DMS79 treated with DMSO at 0.1 percent for 48 hours (cell line): ENCODE data around the gene GNA14.
"Not testable (repeated sequence)": the region's sequence is repeated elsewhere in the genome, so short reads cannot be mapped to it uniquely, and the experiment has no call there.

ENCODE experiments used
- DNase-seq: peaks from one replicate; lab custom pipeline; 2025; lab: John Stamatoyannopoulos, UW

Gene GNA14

GRCh38 chr9:77489405-77490163 is 158.5 kb downstream of the GNA14 start:
- DNase-seq = not testable (repeated sequence)

- no peak for DNase-seq
These were observed 159.5 kb downstream of the GNA14 start for GRCh38 chr9:77488439-77489126.

- no peak for DNase-seq
These were observed 161.2 kb downstream of the GNA14 start for GRCh38 chr9:77486968-77487367.

GRCh38 chr9:77486463-77486862 is 161.7 kb downstream of the GNA14 start:
- no peak for DNase-seq

GRCh38 chr9:77475641-77476473 is 172.3 kb downstream of the GNA14 start:
- no peak for DNase-seq

GRCh38 chr9:77474936-77475335 is 173.2 kb downstream of the GNA14 start:
- no peak for DNase-seq

- DNase-seq = no peak
These were observed 175.5 kb downstream of the GNA14 start for GRCh38 chr9:77472646-77473045.

- DNase-seq = no peak
These were observed 176.6 kb downstream of the GNA14 start for GRCh38 chr9:77471572-77471971.

GRCh38 chr9:77469515-77470231 is 178.4 kb downstream of the GNA14 start:
- DNase-seq = no peak

GRCh38 chr9:77464661-77465060 is 183.5 kb downstream of the GNA14 start:
- no peak for DNase-seq

- no peak for DNase-seq
These were observed 185.0 kb downstream of the GNA14 start for GRCh38 chr9:77463151-77463550.

GRCh38 chr9:77462066-77462465 is 186.1 kb downstream of the GNA14 start:
- no peak for DNase-seq

GRCh38 chr9:77460938-77461337 is 187.2 kb downstream of the GNA14 start:
- no peak for DNase-seq

GRCh38 chr9:77457916-77458592 is 190.1 kb downstream of the GNA14 start:
- DNase-seq = peak; percentile 68

- peak; percentile 27 for DNase-seq
These were observed 191.2 kb downstream of the GNA14 start for GRCh38 chr9:77456829-77457437.

- no peak for DNase-seq
These were observed 192.7 kb downstream of the GNA14 start for GRCh38 chr9:77455312-77455927.

GRCh38 chr9:77454663-77455062 is 193.5 kb downstream of the GNA14 start:
- DNase-seq = no peak

- DNase-seq = peak; percentile 48
These were observed 194.1 kb downstream of the GNA14 start for GRCh38 chr9:77453825-77454647.

- DNase-seq = no peak
These were observed 196.6 kb downstream of the GNA14 start for GRCh38 chr9:77451507-77451906.

GRCh38 chr9:77450085-77450475 is 198.0 kb downstream of the GNA14 start:
- DNase-seq = no peak
